HEK293T (cell line): ENCODE data around the gene RO60.

Experiments used
- ARNT ChIP-seq: fragments of 450-650 bp; IDR thresholded peaks from 2 replicates; pipeline ENCODE4 v1.6.1; 2017; ENCODE audit warnings: mild to moderate bottlenecking
- BHLHE40 ChIP-seq: fragments of 450-650 bp; IDR thresholded peaks from 2 replicates; pipeline ENCODE4 v1.6.1; 2016; ENCODE audit warnings: mild to moderate bottlenecking, moderate library complexity, borderline replicate concordance
- CTBP1 ChIP-seq: fragments of 450-650 bp; IDR thresholded peaks from 2 replicates; pipeline ENCODE4 v1.6.1; 2016; ENCODE audit warnings: borderline replicate concordance
- FOXA1 ChIP-seq: fragments of 450-650 bp; IDR thresholded peaks from 2 replicates; pipeline ENCODE4 v1.6.1; 2016; ENCODE audit warnings: mild to moderate bottlenecking
- FOXK2 ChIP-seq: fragments of 450-650 bp; IDR thresholded peaks from 2 replicates; pipeline ENCODE4 v1.6.1; 2016; ENCODE audit warnings: mild to moderate bottlenecking
- FOXM1 ChIP-seq: fragments of 450-650 bp; IDR thresholded peaks from 2 replicates; pipeline ENCODE4 v1.6.1; 2017; ENCODE audit warnings: mild to moderate bottlenecking, borderline replicate concordance
- L3MBTL2 ChIP-seq: fragments of 450-650 bp; conservative IDR thresholded peaks from 2 replicates; pipeline ENCODE4 v1.6.1; 2016; ENCODE audit warnings: mild to moderate bottlenecking
- LEF1 ChIP-seq: fragments of 450-650 bp; IDR thresholded peaks from 2 replicates; pipeline ENCODE4 v1.6.1; 2017; ENCODE audit warnings: mild to moderate bottlenecking, borderline replicate concordance
- NFRKB ChIP-seq: fragments of 450-650 bp; IDR thresholded peaks from 2 replicates; pipeline ENCODE4 v1.6.1; 2016; ENCODE audit warnings: mild to moderate bottlenecking, moderate library complexity
- PKNOX1 ChIP-seq: fragments of 450-650 bp; IDR thresholded peaks from 2 replicates; pipeline ENCODE4 v1.6.1; 2016
- SP1 ChIP-seq: fragments of 450-650 bp; IDR thresholded peaks from 2 replicates; pipeline ENCODE4 v1.6.1; 2017
- SUZ12 ChIP-seq: fragments of 450-650 bp; IDR thresholded peaks from 2 replicates; pipeline ENCODE4 v1.6.1; 2016; ENCODE audit warnings: mild to moderate bottlenecking
- ZNF384 ChIP-seq: fragments of 450-650 bp; IDR thresholded peaks from 2 replicates; pipeline ENCODE4 v1.6.1; 2016

- TF ChIP-seq FOXA1 (no peak), L3MBTL2 (no peak), ARNT (no peak), BHLHE40 (no peak), CTBP1 (no peak), NFRKB (no peak), SP1 (no peak), PKNOX1 (no peak), FOXK2 (no peak), ZNF384 (no peak), FOXM1 (no peak), SUZ12 (no peak), LEF1 (no peak)
Observed at GRCh38 chr1:193011406-193011805, 48.0 kb upstream of the RO60 start.
